Measurements from ENCODE around the gene ARHGEF37. TPM values are rescaled to one million over a fixed set of nuclear protein-coding genes. Genes with fewer than 3 reads are reported as not detected.

The ARHGEF37 gene
- total and polyA plus RNA-seq, 2 of the 8 experiments (the other 6 are each of a cell fraction or from before 2014, with no cell fraction given) = 0.21 to 0.48 TPM

DNA sequence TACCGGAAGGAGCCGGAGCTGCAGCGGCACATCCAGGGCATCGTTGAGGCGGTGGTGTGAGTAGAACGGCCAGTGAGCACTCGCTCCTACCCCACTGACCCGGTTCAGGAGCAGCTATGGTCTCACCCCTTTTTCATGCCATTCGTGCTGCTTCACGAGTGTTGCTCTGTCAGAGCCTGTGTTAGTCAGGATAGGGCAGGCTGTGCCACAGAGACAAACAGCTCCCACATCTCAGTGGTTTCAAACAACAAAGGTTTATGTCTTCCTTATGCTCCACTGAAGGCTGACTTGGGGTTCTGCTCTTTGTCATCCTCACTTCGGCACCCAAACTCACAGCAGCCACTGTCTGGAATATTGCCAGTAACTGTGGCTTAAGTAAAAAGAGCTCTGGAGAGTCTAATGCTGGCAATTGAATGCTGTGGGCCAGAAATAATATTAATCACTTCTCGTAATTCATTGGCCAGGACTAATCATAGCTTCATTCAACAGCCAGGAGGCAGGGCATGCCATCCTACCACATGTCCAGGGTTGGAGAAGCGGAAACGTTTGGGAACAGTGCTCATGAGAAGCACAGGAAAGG, 28.4 kb downstream of the ARHGEF37 start:
- no peak overlapping the region for H3K18ac ChIP-seq (ENCODE audit: extremely low read depth, low read length)
- 91% methylated on average over 14 of the region's 14 CpGs; no CpG with 5 or more reads in 1 of the 2 experiments for WGBS, 2 experiments (ENCODE audit: extremely low coverage in 1 of 2, insufficient coverage in 1 of 2, insufficient read length in 1 of 2, insufficient replicate concordance in 2 of 2, low coverage in 1 of 2, low lambda C conversion rate in 2 of 2, missing lambda C conversion rate in 1 of 2)
- no peak overlapping the region for H3K9ac ChIP-seq (replicated peaks in 1 of 4; ENCODE audit: extremely low read depth in 1 of 4, low read depth in 3 of 4, low read length in 3 of 4)
- no peaks in the 10 kb centered on the region for H3K79me2 ChIP-seq (ENCODE audit: control insufficient read depth in 1 of 2, insufficient read depth in 2 of 2, low read length in 2 of 2)
- no peak overlapping the region for H2BK120ac ChIP-seq (replicated peaks; ENCODE audit: low read depth, low read length)
- H3K23ac ChIP-seq (ENCODE audit: insufficient read length) = no peak overlapping the region
- H2BK15ac ChIP-seq (ENCODE audit: low read length) = no peak overlapping the region
- TF ChIP-seq ASH2L (IDR thresholded peaks at IDR 0.05; ENCODE audit: low read length) = no peak
- no peak for TF ChIP-seq MAFK (IDR thresholded peaks at IDR 0.05; ENCODE audit: low read depth, low read length)
- TF ChIP-seq RFX5 (IDR thresholded peaks at IDR 0.05; ENCODE audit: borderline replicate concordance, low read depth, low read length) = no peak
- TF ChIP-seq, protein P1, sequence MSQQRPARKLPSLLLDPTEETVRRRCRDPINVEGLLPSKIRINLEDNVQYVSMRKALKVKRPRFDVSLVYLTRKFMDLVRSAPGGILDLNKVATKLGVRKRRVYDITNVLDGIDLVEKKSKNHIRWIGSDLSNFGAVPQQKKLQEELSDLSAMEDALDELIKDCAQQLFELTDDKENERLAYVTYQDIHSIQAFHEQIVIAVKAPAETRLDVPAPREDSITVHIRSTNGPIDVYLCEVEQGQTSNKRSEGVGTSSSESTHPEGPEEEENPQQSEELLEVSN (IDR thresholded peaks at IDR 0.05) = no peak
- no peak for TF ChIP-seq SP4 (IDR thresholded peaks at IDR 0.05; ENCODE audit: low read length)
- TF ChIP-seq SIN3A (conservative IDR thresholded peaks at IDR 0.05 in 1 of 2, IDR thresholded peaks at IDR 0.05 in 1 of 2; ENCODE audit: low read depth in 1 of 2, low read length in 2 of 2) = no peak
- TF ChIP-seq, protein P2, sequence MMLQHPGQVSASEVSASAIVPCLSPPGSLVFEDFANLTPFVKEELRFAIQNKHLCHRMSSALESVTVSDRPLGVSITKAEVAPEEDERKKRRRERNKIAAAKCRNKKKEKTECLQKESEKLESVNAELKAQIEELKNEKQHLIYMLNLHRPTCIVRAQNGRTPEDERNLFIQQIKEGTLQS (IDR thresholded peaks at IDR 0.05; ENCODE audit: insufficient read depth, low read depth, low read length) = no peak
- no peak for TF ChIP-seq PHF8 (conservative IDR thresholded peaks at IDR 0.05; ENCODE audit: low read depth, low read length)
- DNase-seq (ENCODE audit: low read depth in 1 of 2, low spot score in 2 of 2) (no peak), FAIRE-seq (no peak)
- ChIA-PET POLR2A (ENCODE audit: partially characterized antibody) (interaction anchor here (1.0 to 1.4 kb wide), 3 partner anchors 9 to 28 kb away, joined by 3 to 4 read pairs (median 3); partner anchors contain the start of gene ARHGEF37), CTCF (ENCODE audit: partially characterized antibody) (interaction anchor here (0.6 to 3.6 kb wide), 11 partner anchors 9 to 238 kb away, joined by 3 to 23 read pairs (median 5); no protein-coding TSS in a partner anchor)
- H3K4me3 ChIP-seq (ENCODE audit: extremely low read depth in 1 of 4, insufficient read depth in 2 of 4, low read depth in 3 of 4, low read length in 4 of 4) = no peak overlapping the region
- H3K56ac ChIP-seq (replicated peaks; ENCODE audit: insufficient read length, low read depth, low read length) = no peak overlapping the region
- no peaks in the 10 kb centered on the region for H3K36me3 ChIP-seq (ENCODE audit: control insufficient read depth in 2 of 4, insufficient read depth in 4 of 4, low read length in 3 of 4)
- no peak overlapping the region for H3K27ac ChIP-seq (ENCODE audit: low read depth, low read length)
- no peak overlapping the region for H2BK20ac ChIP-seq (ENCODE audit: low read length)
- H2BK12ac ChIP-seq (ENCODE audit: low read depth, low read length) = no peak overlapping the region
- H2BK5ac ChIP-seq (ENCODE audit: low read depth, low read length) = no peak overlapping the region
- H2AK5ac ChIP-seq (ENCODE audit: low read depth, low read length) = no peak overlapping the region
- no peak overlapping the region for H3K14ac ChIP-seq (ENCODE audit: insufficient read length)
- no peak overlapping the region for H3K4me2 ChIP-seq (ENCODE audit: insufficient read depth in 1 of 2, low read depth in 2 of 2, low read length in 2 of 2)
- no peak overlapping the region for H4K91ac ChIP-seq (replicated peaks; ENCODE audit: insufficient read length, low read length)
- H4K5ac ChIP-seq (ENCODE audit: insufficient read length, low read depth, low read length) = no peak overlapping the region
- no peaks in the 10 kb centered on the region for H3K27me3 ChIP-seq (replicated peaks in 1 of 4; ENCODE audit: control insufficient read depth in 3 of 4, extremely low read depth in 1 of 4, insufficient read depth in 3 of 4, low read length in 3 of 4)
- peaks cover 2 to 3% of the 10 kb centered on the region in 2 experiments for H3K9me3 ChIP-seq (ENCODE audit: insufficient read depth in 2 of 2, low read depth in 1 of 2, low read length in 1 of 2)
- H3K23me2 ChIP-seq (ENCODE audit: low read depth, low read length) = no peaks in the 10 kb centered on the region
- H4K20me1 ChIP-seq (replicated peaks in 1 of 2; ENCODE audit: control insufficient read depth in 1 of 2, insufficient read depth in 2 of 2, low read length in 2 of 2) = no peaks in the 10 kb centered on the region
- H2AFZ ChIP-seq (ENCODE audit: low read length) = no peak overlapping the region
- no peak overlapping the region for H3K4ac ChIP-seq (replicated peaks; ENCODE audit: insufficient read length, low read depth, low read length)
- H3K4me1 ChIP-seq (replicated peaks in 1 of 4; ENCODE audit: control insufficient read depth in 3 of 4, insufficient read depth in 4 of 4, low read length in 3 of 4) = no peaks in the 10 kb centered on the region; a peak in 1 of 7 replicates
- no peaks in the 10 kb centered on the region for H3K79me1 ChIP-seq (ENCODE audit: low read depth, low read length)
- no peak overlapping the region for H4K8ac ChIP-seq (ENCODE audit: extremely low read depth, insufficient read depth, low read length)
